Small intestine (tissue), 7 donors: ENCODE measurements around the gene SMOC1. TPM values are rescaled to one million over a fixed set of nuclear protein-coding genes. Genes with fewer than 3 reads are reported as not detected.

Experiments
- DNase-seq, 2 donors: peaks; one replicate each; pipeline versions ENCODE4 v3.0.0 to v3.0.0-alpha.2; 2013
- FAIRE-seq: peaks from 2 replicates; lab custom pipeline; 2012; peaks lifted over from hg19 to GRCh38; lab: Jason Lieb, UNC
- H3K27ac ChIP-seq, 3 donors: one replicate each; pipeline ENCODE4 v1.5.1; 2013; ENCODE audit warnings: low read length in 2 of 3, mild to moderate bottlenecking in 2 of 3, control low read depth in 1 of 3, inconsistent platforms in 1 of 3, low read depth in 1 of 3, moderate library complexity in 1 of 3
- H3K27me3 ChIP-seq, 3 donors: one replicate each; pipeline ENCODE4 v1.6.1; 2013; ENCODE audit warnings: low read length in 3 of 3, inconsistent platforms in 1 of 3; ENCODE audit not compliant: control insufficient read depth in 3 of 3, insufficient read depth in 3 of 3
- H3K36me3 ChIP-seq, 3 donors: one replicate each; pipeline ENCODE4 v1.6.1; 2013; ENCODE audit warnings: low read length in 3 of 3, inconsistent platforms in 1 of 3, low read depth in 1 of 3, mild to moderate bottlenecking in 1 of 3, moderate library complexity in 1 of 3; ENCODE audit not compliant: control insufficient read depth in 3 of 3, insufficient read depth in 2 of 3
- H3K4me1 ChIP-seq, 3 donors: one replicate each; pipeline ENCODE4 v1.6.1; 2013; ENCODE audit warnings: low read length in 2 of 3, inconsistent platforms in 1 of 3, low read depth in 1 of 3, mild to moderate bottlenecking in 1 of 3, moderate library complexity in 1 of 3; ENCODE audit not compliant: control insufficient read depth in 3 of 3, insufficient read depth in 2 of 3
- H3K4me3 ChIP-seq, 3 donors: one replicate each; pipeline ENCODE4 v1.5.1; 2013; ENCODE audit warnings: low read length in 3 of 3, control low read depth in 1 of 3, inconsistent platforms in 1 of 3, low read depth in 1 of 3, mild to moderate bottlenecking in 1 of 3, moderate library complexity in 1 of 3
- H3K9me3 ChIP-seq, 2 donors: one replicate each; pipeline ENCODE4 v1.6.1; 2013; ENCODE audit warnings: low read depth in 1 of 2, low read length in 1 of 2; ENCODE audit not compliant: control insufficient read depth in 2 of 2, insufficient read depth in 1 of 2
- WGBS, 3 donors: extraction: QIAGEN DNeasy Blood & Tissue Kit; methylation state at CpG; one replicate each; pipeline ENCODE4 v1.1.7; 2013; 5-methylcytosine and 5-hydroxymethylcytosine counted together
- polyA plus RNA-seq, 4 donors: library from polyadenylated mRNA; stranded (reverse) in 3 of 4; unstranded in 1 of 4; fragments of 200-250 nt in 3 of 4; fragments of 120-200 nt in 1 of 4; gene quantifications; one replicate each; pipeline versions ENCODE4 v1.2.1 to v1.2.3, GENCODE V29; 2013
- donor health status: healthy with polysubstance abuse.
- donor health status: control.
- donor health status: control.
- donor health status: Bipolar disorder and iron deficiency.
- donor health status: healthy.

The SMOC1 gene
- polyA plus RNA-seq, 4 donors, result 0.94 to 3.5 (median 1.9) TPM; not detected in 1

- DNase-seq (no peak), FAIRE-seq (no peak)
- peaks cover 0 to 9% of the 10 kb centered on the region in 2 donors for H3K9me3 ChIP-seq
- H3K36me3 ChIP-seq, result no peaks in the 10 kb centered on the region
- H3K27ac ChIP-seq, result no peak overlapping the region
- WGBS, 3 donors, result 80 to 91% (median 88%) methylated on average over 2 of the region's 2 CpGs
- H3K4me3 ChIP-seq, result no peak overlapping the region
- peaks cover 0 to 4% (median 0%) of the 10 kb centered on the region in 3 donors for H3K27me3 ChIP-seq
- no peaks in the 10 kb centered on the region for H3K4me1 ChIP-seq
Observed at GRCh38 chr14:69870613-69871012, 8.6 kb upstream of the SMOC1 start.

- H3K4me1 ChIP-seq, result no peaks in the 10 kb centered on the region
- DNase-seq (no peak), FAIRE-seq (no peak)
- peaks cover 4 to 18% (median 5%) of the 10 kb centered on the region in 3 donors for H3K27me3 ChIP-seq
- 68 to 74% (median 73%) methylated on average over 5 of the region's 5 CpGs for WGBS, 3 donors
- no peak overlapping the region for H3K27ac ChIP-seq
- H3K9me3 ChIP-seq, result peaks cover 0 to 3% of the 10 kb centered on the region in 2 donors
- no peak overlapping the region for H3K4me3 ChIP-seq
- H3K36me3 ChIP-seq, result no peaks in the 10 kb centered on the region
Observed at GRCh38 chr14:69873877-69874780, 5.1 kb upstream of the SMOC1 start.

GRCh38 chr14:69876221-69876847 is 2.9 kb upstream of the SMOC1 start:
- DNase-seq (no peak), FAIRE-seq (no peak)
- Histone ChIP-seq H3K4me3 (no peak overlapping the region), H3K4me1 (no peaks in the 10 kb centered on the region), H3K9me3 (no peaks in the 10 kb centered on the region), H3K27ac (no peak overlapping the region), H3K36me3 (no peaks in the 10 kb centered on the region), H3K27me3 (peaks cover 12 to 37% (median 15%) of the 10 kb centered on the region in 3 donors)
- WGBS, 3 donors, result 37 to 46% (median 45%) methylated on average over 2 of the region's 2 CpGs

GRCh38 chr14:69876848-69877306 is 2.3 kb upstream of the SMOC1 start:
- Histone ChIP-seq H3K36me3 (no peaks in the 10 kb centered on the region), H3K27me3 (peaks cover 14 to 42% (median 15%) of the 10 kb centered on the region in 3 donors), H3K9me3 (no peaks in the 10 kb centered on the region), H3K4me1 (no peaks in the 10 kb centered on the region), H3K27ac (no peak overlapping the region), H3K4me3 (no peak overlapping the region)
- FAIRE-seq (no peak), DNase-seq (no peak)
- 35 to 60% (median 54%) methylated on average over 3 of the region's 3 CpGs for WGBS, 3 donors

GRCh38 chr14:69877492-69877891 is 1.7 kb upstream of the SMOC1 start:
- H3K36me3 ChIP-seq, result no peaks in the 10 kb centered on the region
- H3K27me3 ChIP-seq, result peaks cover 15 to 42% (median 18%) of the 10 kb centered on the region in 3 donors
- no peak overlapping the region for H3K4me3 ChIP-seq
- no peaks in the 10 kb centered on the region for H3K9me3 ChIP-seq
- WGBS, 3 donors, result 24 to 41% (median 35%) methylated on average over 2 of the region's 2 CpGs
- DNase-seq (peak; percentile 21 to 32), FAIRE-seq (no peak)
- H3K4me1 ChIP-seq, result no peaks in the 10 kb centered on the region
- no peak overlapping the region for H3K27ac ChIP-seq

- no peak for DNase-seq
- Histone ChIP-seq H3K9me3 (no peaks in the 10 kb centered on the region), H3K4me3 (no peak overlapping the region), H3K36me3 (no peaks in the 10 kb centered on the region), H3K27me3 (peaks cover 15 to 42% (median 19%) of the 10 kb centered on the region in 3 donors), H3K4me1 (no peaks in the 10 kb centered on the region), H3K27ac (no peak overlapping the region)
- WGBS, 3 donors, result 81 to 84% (median 83%) methylated on average over 9 of the region's 9 CpGs
- no peak for FAIRE-seq
Observed at GRCh38 chr14:69878251-69878650, 965 bp upstream of the SMOC1 start.

- Histone ChIP-seq H3K4me1 (no peaks in the 10 kb centered on the region), H3K36me3 (no peaks in the 10 kb centered on the region), H3K27me3 (peaks cover 15 to 42% (median 19%) of the 10 kb centered on the region in 3 donors), H3K27ac (no peak overlapping the region), H3K9me3 (no peaks in the 10 kb centered on the region), H3K4me3 (no peak overlapping the region)
- WGBS, 3 donors, result 2 to 6% (median 5%) methylated on average over 21 of the region's 21 CpGs
- DNase-seq (no peak), FAIRE-seq (no peak)
Observed at GRCh38 chr14:69880044-69880487, 850 bp downstream of the SMOC1 start.

- peaks cover 15 to 42% (median 19%) of the 10 kb centered on the region in 3 donors for H3K27me3 ChIP-seq
- DNase-seq, result peak in 1 of 2 donors; percentile 18
- no peak overlapping the region for H3K27ac ChIP-seq
- no peaks in the 10 kb centered on the region for H3K4me1 ChIP-seq
- no peak for FAIRE-seq
- H3K9me3 ChIP-seq, result no peaks in the 10 kb centered on the region
- 35 to 53% (median 39%) methylated on average over 5 of the region's 5 CpGs for WGBS, 3 donors
- no peak overlapping the region for H3K4me3 ChIP-seq
- H3K36me3 ChIP-seq, result no peaks in the 10 kb centered on the region
Observed at GRCh38 chr14:69880893-69881292, 1.7 kb downstream of the SMOC1 start.
